Fibroblast of gingiva (primary cell): ENCODE results near the gene MTHFSD.

Experiments used
- DNase-seq: peaks from one replicate; pipeline ENCODE4 v3.0.0-alpha.2; 2011; ENCODE audit warnings: low read depth

Gene MTHFSD

GRCh38 chr16:86502856-86503748 lies 51.9 kb downstream of the MTHFSD start:
- peak; percentile 38 for DNase-seq

GRCh38 chr16:86501989-86502855 lies 52.8 kb downstream of the MTHFSD start:
- no peak for DNase-seq

GRCh38 chr16:86500708-86501510 lies 54.1 kb downstream of the MTHFSD start:
- no peak for DNase-seq

DNA sequence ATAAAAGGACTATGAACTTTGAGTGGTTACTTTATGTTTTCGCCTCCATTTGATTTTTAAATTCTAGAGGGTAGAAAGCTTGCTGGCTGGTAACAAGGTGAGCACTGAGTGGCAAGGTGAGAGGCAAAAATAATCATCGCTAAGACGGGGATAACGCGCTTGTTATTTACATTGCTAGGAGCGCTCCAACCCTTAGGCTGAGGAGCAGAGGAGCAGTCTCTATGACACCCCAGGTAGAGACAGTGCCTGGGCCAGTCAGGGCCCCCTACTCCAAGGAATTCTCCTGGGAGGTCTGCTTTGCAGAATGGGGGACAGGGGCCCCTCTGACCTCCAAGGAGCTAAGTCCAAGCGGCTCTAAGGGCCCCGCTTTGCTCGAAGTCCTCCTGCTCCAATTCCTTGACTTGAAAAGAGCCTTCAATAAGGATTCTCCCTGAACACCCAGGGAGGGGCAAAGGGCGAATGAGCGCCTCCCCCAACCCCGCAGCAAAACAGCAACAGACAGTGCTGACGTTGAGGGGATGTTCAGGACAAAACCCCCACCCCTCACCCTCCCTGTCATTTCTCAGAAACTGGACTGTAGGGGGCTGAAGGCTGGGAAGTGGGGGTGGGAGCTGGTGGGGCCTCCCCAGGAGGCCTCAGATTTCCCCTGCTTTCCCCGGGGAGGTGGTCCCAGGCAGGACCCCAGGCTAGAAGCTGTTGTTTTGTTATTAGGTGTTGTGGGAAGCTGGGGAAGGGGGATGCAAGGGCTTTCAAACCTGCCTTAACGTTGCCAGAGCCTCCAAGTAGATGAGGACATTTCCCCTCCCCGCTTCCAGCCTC lies 54.9 kb downstream of the MTHFSD start:
- DNase-seq = no peak

DNA sequence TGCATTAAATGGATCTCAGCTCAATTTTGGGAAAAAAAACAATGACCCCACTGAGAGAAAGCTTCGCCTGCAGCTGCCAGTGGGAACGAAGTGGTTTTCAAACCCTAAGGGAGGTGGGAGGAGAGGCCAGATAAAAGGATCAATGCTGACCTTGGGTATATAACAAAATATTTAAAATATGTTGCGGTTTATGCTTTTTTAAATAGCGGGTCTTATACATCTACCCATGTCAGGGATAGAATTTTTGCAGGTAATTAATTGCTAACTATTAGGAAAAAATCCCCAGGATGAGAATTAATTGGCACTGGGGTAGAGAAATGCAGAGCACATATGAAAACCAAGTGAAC lies 55.6 kb downstream of the MTHFSD start:
- no peak for DNase-seq

- DNase-seq = peak; percentile 61
Measured at GRCh38 chr16:86498671-86499439, 56.2 kb downstream of the MTHFSD start.

DNA sequence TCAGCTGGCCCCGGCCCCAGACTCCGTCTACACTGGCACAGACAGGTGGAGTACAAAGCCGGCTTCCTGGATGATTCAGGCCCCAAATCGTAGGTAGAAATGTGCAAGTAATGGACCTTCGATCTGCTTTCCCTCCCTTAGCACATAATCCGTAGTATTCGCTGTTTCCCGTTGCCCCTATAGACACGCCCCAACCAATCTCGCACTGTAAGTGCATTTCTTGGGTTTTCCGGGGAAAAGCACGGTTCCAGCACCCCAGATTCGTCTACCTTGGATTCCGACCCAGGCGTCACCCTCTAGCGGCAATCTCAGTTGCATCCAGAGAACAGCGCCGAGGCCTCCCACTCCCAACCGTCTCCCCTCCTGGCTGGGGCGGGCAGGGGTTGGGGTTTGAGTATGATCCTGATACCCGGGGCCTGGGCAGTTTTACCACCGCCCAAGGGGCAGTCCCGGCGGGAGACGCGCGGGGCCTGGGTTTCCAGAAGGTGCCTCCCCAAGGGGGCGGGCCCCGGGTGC lies 56.8 kb downstream of the MTHFSD start:
- DNase-seq = no peak

DNA sequence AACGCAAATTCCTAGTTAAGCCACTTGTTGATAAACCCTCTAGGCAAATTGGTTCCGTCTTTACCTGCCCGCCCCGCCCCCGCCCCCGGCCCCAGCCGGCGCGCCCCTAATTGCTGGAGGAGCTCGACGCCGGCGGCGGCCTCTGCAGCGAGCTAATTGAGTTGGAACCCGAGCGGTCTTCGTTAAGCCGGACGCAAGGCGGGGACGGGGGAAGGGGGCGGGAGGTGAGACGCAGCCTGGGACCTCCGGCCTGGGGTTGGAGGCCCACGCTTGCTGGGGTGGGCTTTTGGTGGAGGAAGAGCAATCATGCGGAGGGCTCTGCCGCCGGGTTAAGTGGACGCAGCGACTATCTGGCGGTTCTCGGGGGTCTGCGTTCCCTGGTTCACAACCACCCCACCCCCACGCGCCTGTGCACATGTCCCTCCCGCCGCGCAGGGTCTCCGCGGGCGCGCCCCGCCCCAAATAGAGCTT lies 57.4 kb downstream of the MTHFSD start:
- DNase-seq = no peak

- DNase-seq = no peak
Measured at GRCh38 chr16:86496929-86497461, 58.0 kb downstream of the MTHFSD start.

DNA sequence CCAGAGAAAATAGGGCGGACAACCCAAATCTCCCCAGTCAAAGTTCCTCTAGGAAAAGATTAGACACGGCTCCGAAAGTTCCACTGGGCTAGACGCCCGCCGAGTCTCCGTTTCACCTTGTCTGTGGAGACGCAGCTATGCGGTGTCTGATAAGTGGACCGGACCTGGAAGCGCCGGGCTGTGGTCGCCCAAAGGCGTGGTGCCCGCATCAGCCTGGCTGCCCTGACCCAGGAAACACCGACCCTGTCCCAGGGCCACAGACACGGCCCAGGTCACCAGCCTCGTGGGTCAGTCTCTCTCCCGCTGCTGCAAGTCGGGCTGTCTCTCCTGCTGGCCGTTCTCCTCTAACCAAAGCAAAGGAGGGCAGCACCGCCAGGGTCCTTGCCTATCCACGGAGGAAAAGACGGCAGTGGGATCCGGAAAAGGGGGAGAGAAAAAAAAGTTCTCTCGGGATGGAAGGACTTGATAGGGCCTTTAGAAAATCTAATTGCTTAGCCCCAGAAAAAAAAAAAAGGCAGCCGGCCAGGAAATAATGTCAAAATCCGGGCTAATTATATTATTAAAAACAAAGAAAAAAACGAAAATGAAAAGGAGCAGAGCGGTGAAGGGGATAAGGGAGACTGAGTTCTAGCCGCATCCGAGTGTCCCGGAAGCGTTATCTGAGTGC lies 58.6 kb downstream of the MTHFSD start:
- DNase-seq = no peak

DNA sequence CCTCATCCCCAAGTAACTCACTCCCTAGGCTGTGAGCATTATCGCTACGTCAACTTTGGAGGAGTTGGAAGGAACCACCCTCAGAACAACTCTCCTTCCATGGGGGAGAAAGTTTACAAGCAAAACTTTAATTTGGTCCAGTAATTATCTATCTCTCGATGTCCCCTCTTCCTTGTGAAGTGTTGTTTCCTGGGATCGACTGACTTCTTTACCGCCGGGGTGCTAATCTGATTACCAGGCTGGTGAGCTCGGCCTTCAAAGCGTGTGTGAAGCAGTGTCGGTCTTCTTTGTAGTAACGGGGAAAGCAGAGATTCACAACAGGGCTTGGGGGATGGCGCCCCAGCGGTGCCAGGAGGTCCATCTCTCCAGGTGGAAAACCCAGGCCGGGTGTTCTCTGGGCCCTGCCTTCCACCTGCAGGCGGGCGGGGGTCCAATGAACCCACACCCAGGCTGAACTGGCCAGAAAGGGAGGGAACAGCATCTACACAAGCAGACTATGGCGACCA lies 59.2 kb downstream of the MTHFSD start:
- DNase-seq = no peak

DNA sequence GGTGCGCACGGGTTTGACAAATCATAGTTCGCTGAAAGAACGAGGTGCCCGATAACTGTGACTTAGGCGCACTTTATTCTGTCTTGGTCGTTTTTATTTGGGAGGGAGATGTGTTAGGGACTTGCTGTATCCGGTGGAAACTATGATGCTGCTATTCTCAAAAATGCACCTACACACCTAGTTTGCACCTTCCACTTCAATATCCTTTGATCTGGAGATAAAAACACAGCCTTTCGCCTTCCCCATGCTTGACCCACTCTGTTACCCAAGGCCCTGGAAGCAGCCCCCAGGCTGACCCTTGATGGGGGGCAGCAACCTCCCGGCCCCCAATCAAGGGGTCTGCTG lies 59.7 kb downstream of the MTHFSD start:
- no peak for DNase-seq

GRCh38 chr16:86494565-86495356 lies 60.3 kb downstream of the MTHFSD start:
- no peak for DNase-seq

GRCh38 chr16:86494039-86494564 lies 60.9 kb downstream of the MTHFSD start:
- no peak for DNase-seq

GRCh38 chr16:86492961-86493629 lies 61.9 kb downstream of the MTHFSD start:
- no peak for DNase-seq

GRCh38 chr16:86492267-86492960 lies 62.6 kb downstream of the MTHFSD start:
- no peak for DNase-seq

GRCh38 chr16:86491640-86492023 lies 63.4 kb downstream of the MTHFSD start:
- no peak for DNase-seq
